Type B pancreatic cell (in vitro differentiated cells): ENCODE measurements around the gene CSNK1A1L. TPM values are rescaled to one million over a fixed set of nuclear protein-coding genes. Genes with fewer than 3 reads are reported as not detected.

Source experiments
- DNase-seq: peaks from one replicate; pipeline ENCODE4 v3.0.0; 2021; ENCODE audit warnings: mixed read lengths; ENCODE audit not compliant: unreplicated experiment; ENCODE audit errors: extremely low spot score
- H3K27ac Mint-ChIP-seq: 2 replicates; pipeline ENCODE4 v1.8.0; 2021; ENCODE audit warnings: mild to moderate bottlenecking, mixed read lengths
- H3K27me3 Mint-ChIP-seq: 2 replicates; pipeline ENCODE4 v1.8.0; 2021; ENCODE audit warnings: mixed read lengths
- H3K36me3 Mint-ChIP-seq: 2 replicates; pipeline ENCODE4 v1.8.0; 2021; ENCODE audit warnings: mixed read lengths
- H3K4me1 Mint-ChIP-seq: one replicate; pipeline ENCODE4 v1.8.0; 2021; ENCODE audit warnings: mixed read lengths; ENCODE audit not compliant: unreplicated experiment
- H3K4me3 Mint-ChIP-seq: 2 replicates; pipeline ENCODE4 v1.8.0; 2021; ENCODE audit warnings: mild to moderate bottlenecking, mixed read lengths
- H3K9me3 Mint-ChIP-seq: 2 replicates; pipeline ENCODE4 v1.8.0; 2021; ENCODE audit warnings: mixed read lengths
- total RNA-seq: library from RNA; stranded (reverse); gene quantifications from 2 replicates; pipeline ENCODE4 v1.2.1, GENCODE V29; 2021; ENCODE audit warnings: low replicate concordance
- TF ChIP-seq, protein P1 (sequence below): fragments of 200-600 bp; sonication (generic); conservative IDR thresholded peaks from 2 replicates; pipeline ENCODE4 v1.5.0; 2021; ENCODE audit warnings: antibody characterized with exemption, mild to moderate bottlenecking

The CSNK1A1L gene
- total RNA-seq, 1 donor from 2014 or later = not detected

DNA sequence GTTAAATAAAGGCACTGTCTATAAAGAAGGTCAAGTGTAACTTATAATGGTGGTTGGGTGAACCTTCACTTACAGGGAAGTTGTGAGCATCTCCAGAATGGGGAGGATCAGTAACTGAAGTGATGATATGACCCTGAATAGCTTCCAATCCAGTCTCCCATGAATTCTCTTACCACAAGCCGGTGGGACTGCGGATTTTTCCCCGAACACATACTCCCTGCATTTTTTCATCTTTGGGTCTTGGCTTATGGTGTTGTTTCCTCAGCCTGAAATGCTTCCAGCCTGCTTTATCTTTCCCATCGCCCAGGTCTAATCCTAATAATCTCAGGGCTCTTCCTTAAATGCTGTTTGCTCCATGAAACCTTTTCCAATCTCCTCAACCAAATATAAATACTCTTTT lies 2.0 kb upstream of the CSNK1A1L start:
- H3K36me3 Mint-ChIP-seq = no peaks in the 10 kb centered on the region
- TF ChIP-seq, protein P1, sequence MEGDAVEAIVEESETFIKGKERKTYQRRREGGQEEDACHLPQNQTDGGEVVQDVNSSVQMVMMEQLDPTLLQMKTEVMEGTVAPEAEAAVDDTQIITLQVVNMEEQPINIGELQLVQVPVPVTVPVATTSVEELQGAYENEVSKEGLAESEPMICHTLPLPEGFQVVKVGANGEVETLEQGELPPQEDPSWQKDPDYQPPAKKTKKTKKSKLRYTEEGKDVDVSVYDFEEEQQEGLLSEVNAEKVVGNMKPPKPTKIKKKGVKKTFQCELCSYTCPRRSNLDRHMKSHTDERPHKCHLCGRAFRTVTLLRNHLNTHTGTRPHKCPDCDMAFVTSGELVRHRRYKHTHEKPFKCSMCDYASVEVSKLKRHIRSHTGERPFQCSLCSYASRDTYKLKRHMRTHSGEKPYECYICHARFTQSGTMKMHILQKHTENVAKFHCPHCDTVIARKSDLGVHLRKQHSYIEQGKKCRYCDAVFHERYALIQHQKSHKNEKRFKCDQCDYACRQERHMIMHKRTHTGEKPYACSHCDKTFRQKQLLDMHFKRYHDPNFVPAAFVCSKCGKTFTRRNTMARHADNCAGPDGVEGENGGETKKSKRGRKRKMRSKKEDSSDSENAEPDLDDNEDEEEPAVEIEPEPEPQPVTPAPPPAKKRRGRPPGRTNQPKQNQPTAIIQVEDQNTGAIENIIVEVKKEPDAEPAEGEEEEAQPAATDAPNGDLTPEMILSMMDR = no peak
- no peaks in the 10 kb centered on the region for H3K9me3 Mint-ChIP-seq
- H3K4me3 Mint-ChIP-seq = no peak overlapping the region
- H3K4me1 Mint-ChIP-seq = peaks cover 3% of the 10 kb centered on the region
- H3K27ac Mint-ChIP-seq = no peak overlapping the region
- H3K27me3 Mint-ChIP-seq = no peaks in the 10 kb centered on the region
- no peak for DNase-seq

DNA sequence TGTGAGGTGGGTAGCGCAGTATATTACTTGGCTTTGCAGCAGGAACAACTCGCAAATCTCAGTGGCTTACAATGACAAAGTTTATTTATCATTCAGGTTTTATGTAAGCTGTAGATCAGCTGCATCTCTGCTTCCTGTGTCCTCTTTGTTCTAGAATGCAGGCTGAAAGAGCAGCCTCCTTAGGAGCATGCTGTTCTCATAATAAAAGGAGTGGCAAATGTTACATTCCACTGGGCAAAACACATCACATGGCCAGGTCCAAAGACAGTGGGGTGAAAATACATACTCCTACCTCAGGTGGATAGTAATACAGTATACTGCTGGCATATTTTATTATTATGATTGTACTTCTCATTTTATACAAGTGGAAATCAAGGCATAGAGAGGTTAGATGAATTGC lies 1.2 kb upstream of the CSNK1A1L start:
- Mint-ChIP-seq H3K27me3 (no peaks in the 10 kb centered on the region), H3K4me1 (peaks cover 3% of the 10 kb centered on the region), H3K27ac (no peak overlapping the region)

DNA sequence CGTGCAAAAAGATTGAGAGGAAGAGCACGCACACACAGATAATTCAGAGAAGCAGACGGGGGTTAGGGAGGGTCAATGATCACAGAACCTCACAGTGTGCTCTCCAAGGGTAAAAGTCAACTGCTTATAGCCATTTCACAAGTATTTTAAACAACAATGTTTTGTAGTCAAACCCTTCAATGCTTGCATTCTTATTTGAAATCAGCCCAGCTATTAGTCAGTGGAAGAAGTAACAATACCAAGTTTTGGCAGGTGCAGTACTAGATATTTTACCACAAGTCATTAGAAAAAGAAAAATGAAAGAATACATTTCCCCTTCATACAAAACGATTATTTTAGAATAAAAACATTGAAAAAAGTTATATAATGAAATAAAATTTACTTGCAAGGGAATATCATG lies 2.6 kb downstream of the CSNK1A1L start:
- no peaks in the 10 kb centered on the region for H3K9me3 Mint-ChIP-seq
- no peaks in the 10 kb centered on the region for H3K36me3 Mint-ChIP-seq
- no peaks in the 10 kb centered on the region for H3K27me3 Mint-ChIP-seq
- TF ChIP-seq, protein P1 = no peak
- no peak overlapping the region for H3K27ac Mint-ChIP-seq
- no peak overlapping the region for H3K4me3 Mint-ChIP-seq
- H3K4me1 Mint-ChIP-seq = no peaks in the 10 kb centered on the region
- DNase-seq = no peak

More for the DNA sequence above, 1.2 kb upstream of the CSNK1A1L start:
- Mint-ChIP-seq H3K36me3 (no peaks in the 10 kb centered on the region), H3K9me3 (no peaks in the 10 kb centered on the region), H3K4me3 (no peak overlapping the region)
- no peak for DNase-seq
- TF ChIP-seq, protein P1 = no peak

DNA sequence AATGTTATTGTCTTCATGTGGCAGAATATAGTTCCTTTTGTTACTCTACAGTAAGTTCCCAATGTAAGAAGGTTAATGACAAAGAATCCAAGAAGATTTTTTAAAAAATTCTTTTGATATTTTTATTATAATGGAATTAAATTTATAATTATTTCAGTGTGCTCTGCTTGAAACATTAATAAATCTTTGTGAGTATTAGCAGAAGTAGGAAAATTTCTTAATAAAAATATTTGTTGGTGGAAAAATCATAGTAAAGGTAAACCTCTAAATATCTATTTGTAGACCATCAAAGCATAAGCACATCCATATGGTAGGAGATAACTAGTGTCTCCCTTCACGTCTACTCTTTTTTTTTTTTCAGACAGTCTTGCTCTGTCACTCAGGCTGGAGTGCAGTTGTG lies 4.3 kb downstream of the CSNK1A1L start:
- no peak overlapping the region for H3K27ac Mint-ChIP-seq

DNA sequence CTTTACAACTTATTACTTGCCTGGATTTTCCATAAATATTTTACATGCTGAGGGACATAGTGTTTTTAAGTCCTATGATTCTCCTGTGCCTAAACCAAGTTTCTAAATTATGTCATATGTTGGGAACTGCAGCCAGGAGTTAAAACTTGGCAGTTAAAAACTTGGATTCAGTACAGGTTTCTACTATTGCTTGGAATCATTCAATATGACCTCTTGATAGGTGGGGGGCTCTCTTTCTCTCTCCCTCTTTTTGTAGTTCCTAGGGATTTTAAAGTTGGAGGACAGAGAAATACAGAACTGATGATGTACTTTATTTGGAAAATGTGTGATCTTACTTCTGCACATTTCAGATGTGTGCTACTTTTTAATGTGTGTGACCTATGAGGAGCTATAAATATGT lies 4.7 kb downstream of the CSNK1A1L start:
- Mint-ChIP-seq H3K4me3 (no peak overlapping the region), H3K9me3 (no peaks in the 10 kb centered on the region), H3K36me3 (no peaks in the 10 kb centered on the region), H3K27me3 (no peaks in the 10 kb centered on the region), H3K4me1 (no peaks in the 10 kb centered on the region), H3K27ac (no peak overlapping the region)
- TF ChIP-seq, protein P1 = no peak
- DNase-seq = no peak

More for the DNA sequence above, 4.3 kb downstream of the CSNK1A1L start:
- TF ChIP-seq, protein P1 = no peak
- Mint-ChIP-seq H3K9me3 (no peaks in the 10 kb centered on the region), H3K27me3 (no peaks in the 10 kb centered on the region), H3K36me3 (no peaks in the 10 kb centered on the region), H3K4me1 (no peaks in the 10 kb centered on the region), H3K4me3 (no peak overlapping the region)
- DNase-seq = no peak

DNA sequence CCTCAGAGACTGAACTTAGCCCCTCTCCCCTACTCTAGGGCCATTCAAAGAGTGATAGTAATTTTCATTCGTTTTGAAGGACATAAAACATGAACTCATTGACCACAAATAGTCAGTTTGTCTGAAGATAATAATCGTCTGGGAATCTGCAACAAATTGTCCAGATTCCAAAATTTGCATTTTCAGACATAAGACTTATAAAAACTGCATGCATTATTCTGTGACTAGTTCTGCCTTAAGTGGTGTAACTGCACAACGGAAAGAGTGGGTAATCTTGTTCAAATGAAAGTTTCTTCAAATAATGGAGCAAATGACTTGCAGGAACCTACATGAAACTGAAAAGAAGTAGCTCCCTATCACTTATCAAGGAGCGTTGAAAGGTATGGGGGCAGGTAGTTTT lies 8.4 kb downstream of the CSNK1A1L start:
- no peak for DNase-seq
- TF ChIP-seq, protein P1 = no peak
- H3K36me3 Mint-ChIP-seq = no peaks in the 10 kb centered on the region
- H3K27ac Mint-ChIP-seq = no peak overlapping the region
- H3K4me1 Mint-ChIP-seq = no peaks in the 10 kb centered on the region
- H3K4me3 Mint-ChIP-seq = no peak overlapping the region
- no peaks in the 10 kb centered on the region for H3K27me3 Mint-ChIP-seq
- no peaks in the 10 kb centered on the region for H3K9me3 Mint-ChIP-seq
